Fibroblast of the conjunctiva (primary cell): ENCODE results near the gene THBS2.
"Not testable (repeated sequence)": the region's sequence is repeated elsewhere in the genome, so short reads cannot be mapped to it uniquely, and the experiment has no call there.

Source experiments
- DNase-seq: peaks from one replicate; pipeline ENCODE4 v3.0.0-alpha.2; 2010; ENCODE audit warnings: low read depth

The THBS2 gene

GRCh38 chr6:169184419-169184818, 69.2 kb downstream of the THBS2 start:
- no peak for DNase-seq

GRCh38 chr6:169183233-169183632, 70.4 kb downstream of the THBS2 start:
- no peak for DNase-seq

- DNase-seq: not testable (repeated sequence)
Observed at GRCh38 chr6:169179831-169180230, 73.8 kb downstream of the THBS2 start.

- no peak for DNase-seq
Observed at GRCh38 chr6:169177516-169178166, 76.0 kb downstream of the THBS2 start.

- DNase-seq: no peak
Observed at GRCh38 chr6:169176361-169176991, 77.2 kb downstream of the THBS2 start.

GRCh38 chr6:169175360-169175887, 78.2 kb downstream of the THBS2 start:
- DNase-seq: no peak

- DNase-seq: no peak
Observed at GRCh38 chr6:169174516-169175359, 78.9 kb downstream of the THBS2 start.

- no peak for DNase-seq
Observed at GRCh38 chr6:169173532-169174268, 79.9 kb downstream of the THBS2 start.

GRCh38 chr6:169172946-169173345, 80.7 kb downstream of the THBS2 start:
- DNase-seq: no peak

GRCh38 chr6:169172456-169172855, 81.2 kb downstream of the THBS2 start:
- peak; percentile 83 for DNase-seq

GRCh38 chr6:169171951-169172350, 81.7 kb downstream of the THBS2 start:
- DNase-seq: peak; percentile 47

- no peak for DNase-seq
Observed at GRCh38 chr6:169171016-169171415, 82.6 kb downstream of the THBS2 start.

GRCh38 chr6:169170583-169170955, 83.1 kb downstream of the THBS2 start:
- no peak for DNase-seq

GRCh38 chr6:169169941-169170582, 83.6 kb downstream of the THBS2 start:
- DNase-seq: no peak

GRCh38 chr6:169169375-169169774, 84.3 kb downstream of the THBS2 start:
- DNase-seq: no peak

- no peak for DNase-seq
Observed at GRCh38 chr6:169168706-169169105, 84.9 kb downstream of the THBS2 start.

- no peak for DNase-seq
Observed at GRCh38 chr6:169168302-169168630, 85.4 kb downstream of the THBS2 start.

- no peak for DNase-seq
Observed at GRCh38 chr6:169167581-169168301, 85.9 kb downstream of the THBS2 start.

- no peak for DNase-seq
Observed at GRCh38 chr6:169166896-169167580, 86.6 kb downstream of the THBS2 start.
